ENCODE results near the gene SCNN1G. TPM values are rescaled to one million over a fixed set of nuclear protein-coding genes. Genes with fewer than 3 reads are reported as not detected.

The SCNN1G gene
- total RNA-seq, 1 experiment from 2014 or later: 1.3 TPM

- no peak for TF ChIP-seq ZNF512 (CRISPR knock-in tag; IDR thresholded peaks at IDR 0.05; ENCODE audit: borderline replicate concordance)
- TF ChIP-seq ZBTB21 (CRISPR knock-in tag; IDR thresholded peaks at IDR 0.05; ENCODE audit: borderline replicate concordance): no peak
- TF ChIP-seq SMAD3 (CRISPR knock-in tag; IDR thresholded peaks at IDR 0.05; ENCODE audit: borderline replicate concordance): peak; percentile 67; the same call in 1 of the 2 replicates
- TF ChIP-seq GRHL2 (CRISPR knock-in tag; IDR thresholded peaks at IDR 0.05; ENCODE audit: insufficient replicate concordance, severe bottlenecking): no peak
- TF ChIP-seq NFATC4 (CRISPR knock-in tag; IDR thresholded peaks at IDR 0.05): no peak; the same call in 1 of the 2 replicates
- TF ChIP-seq E2F5 (CRISPR knock-in tag; IDR thresholded peaks at IDR 0.05): peak; percentile 35; the same call in 1 of the 2 replicates
- no peak for TF ChIP-seq ESRRA (CRISPR knock-in tag; IDR thresholded peaks at IDR 0.05; ENCODE audit: borderline replicate concordance)
- TF ChIP-seq ZNF138 (CRISPR knock-in tag; conservative IDR thresholded peaks at IDR 0.05): no peak
- no peak for TF ChIP-seq AFF4 (CRISPR knock-in tag; IDR thresholded peaks at IDR 0.05; ENCODE audit: borderline replicate concordance)
- no peak for TF ChIP-seq ELF4 (CRISPR knock-in tag; IDR thresholded peaks at IDR 0.05; ENCODE audit: low read depth)
- TF ChIP-seq ZNF281 (CRISPR knock-in tag; IDR thresholded peaks at IDR 0.05): no peak
- TF ChIP-seq CREM (CRISPR knock-in tag; IDR thresholded peaks at IDR 0.05): peak; percentile 56; the same call in 1 of the 2 replicates
- no peak for TF ChIP-seq STAT6 (CRISPR knock-in tag; conservative IDR thresholded peaks at IDR 0.05; ENCODE audit: low read depth)
- TF ChIP-seq KAT7 (CRISPR knock-in tag; IDR thresholded peaks at IDR 0.05; ENCODE audit: borderline replicate concordance): no peak
- TF ChIP-seq TEAD1 (CRISPR knock-in tag; IDR thresholded peaks at IDR 0.05): peak; percentile 69; the same call in 1 of the 2 replicates
- no peak for TF ChIP-seq ZNF317 (CRISPR knock-in tag; IDR thresholded peaks at IDR 0.05; ENCODE audit: borderline replicate concordance, low read depth)
- no peak for TF ChIP-seq ZNF416 (CRISPR knock-in tag; IDR thresholded peaks at IDR 0.05)
- TF ChIP-seq MAX (CRISPR knock-in tag; IDR thresholded peaks at IDR 0.05): peak; percentile 33; the same call in 1 of the 2 replicates
- TF ChIP-seq ZMAT4 (CRISPR knock-in tag; IDR thresholded peaks at IDR 0.05): no peak
- TF ChIP-seq ZSCAN18 (CRISPR knock-in tag; IDR thresholded peaks at IDR 0.05): 0 out of 2 replicates have a peak, but pooled peaks have one; percentile 20
- no peak for TF ChIP-seq TCF7 (CRISPR knock-in tag; IDR thresholded peaks at IDR 0.05; ENCODE audit: low read depth)
- TF ChIP-seq NFYB (CRISPR knock-in tag; conservative IDR thresholded peaks at IDR 0.05; ENCODE audit: low read depth): no peak
- peak; percentile 78 for TF ChIP-seq GABPB1 (CRISPR knock-in tag; IDR thresholded peaks at IDR 0.05)
These were observed 33.1 kb upstream of the SCNN1G start, which contains the start of gene USP31 (continued) for GRCh38 chr16:23149267-23149992.

Measured in WTC11 (cell line).